Activated CD4-positive, alpha-beta T cell treated with anti-CD3 and anti-CD28 coated beads, Interleukin-2, amount 10 ng/mL, durations not matched to agents 7 days and 5 days (primary cell): ENCODE results near the gene KLRB1. TPM values are rescaled to one million over a fixed set of nuclear protein-coding genes. Genes with fewer than 3 reads are reported as not detected.
"Not testable (repeated sequence)": the region's sequence is repeated elsewhere in the genome, so short reads cannot be mapped to it uniquely, and the experiment has no call there.

Experiments used
- CTCF ChIA-PET: fragments of 350-600 bp; sonication (Branson Sonifier 250); formaldehyde crosslinking; loops from one replicate; lab custom pipeline; 2021; ENCODE audit warnings: antibody characterized with exemption; lab: Charles Lee
- POLR2A ChIA-PET: fragments of 350-600 bp; sonication (Branson Sonifier 250); formaldehyde crosslinking; loops from one replicate; lab custom pipeline; 2021; ENCODE audit warnings: antibody characterized with exemption; lab: Charles Lee
- DNase-seq: peaks from one replicate; pipeline ENCODE4 v3.0.0-alpha.2; 2020
- H3K27ac Mint-ChIP-seq: one replicate; pipeline ENCODE4 v1.8.0; 2021; ENCODE audit warnings: mild to moderate bottlenecking, moderate library complexity, mixed read lengths
- H3K27me3 Mint-ChIP-seq: one replicate; pipeline ENCODE4 v1.8.0; 2021; ENCODE audit warnings: mixed read lengths
- H3K36me3 Mint-ChIP-seq: one replicate; pipeline ENCODE4 v1.8.0; 2021; ENCODE audit warnings: low read depth, mixed read lengths
- H3K4me1 Mint-ChIP-seq: one replicate; pipeline ENCODE4 v1.8.0; 2021; ENCODE audit warnings: mixed read lengths
- H3K4me3 Mint-ChIP-seq: one replicate; pipeline ENCODE4 v1.8.0; 2021; ENCODE audit warnings: mild to moderate bottlenecking, moderate library complexity, mixed read lengths
- H3K9me3 Mint-ChIP-seq: one replicate; pipeline ENCODE4 v1.8.0; 2021; ENCODE audit warnings: mixed read lengths
- total RNA-seq, 2 experiments: library from RNA; stranded (reverse); gene quantifications; one replicate each; pipeline ENCODE4 v1.2.3, GENCODE V29; 2021

Gene KLRB1
- total RNA-seq, 2 experiments from 2014 or later, result 3.1 to 3.8 TPM

GRCh38 chr12:9567151-9567550 is 40.6 kb downstream of the KLRB1 start:
- H3K9me3 Mint-ChIP-seq, H3K27me3 Mint-ChIP-seq, POLR2A ChIA-PET, CTCF ChIA-PET, H3K4me3 Mint-ChIP-seq, H3K4me1 Mint-ChIP-seq, H3K27ac Mint-ChIP-seq, DNase-seq, H3K36me3 Mint-ChIP-seq: not testable (repeated sequence)

- H3K27me3 Mint-ChIP-seq, H3K4me1 Mint-ChIP-seq, H3K36me3 Mint-ChIP-seq, POLR2A ChIA-PET, H3K9me3 Mint-ChIP-seq, H3K4me3 Mint-ChIP-seq, H3K27ac Mint-ChIP-seq, CTCF ChIA-PET, DNase-seq: not testable (repeated sequence)
These were observed 41.6 kb downstream of the KLRB1 start for GRCh38 chr12:9566113-9566512.

- DNase-seq, CTCF ChIA-PET, H3K27me3 Mint-ChIP-seq, H3K9me3 Mint-ChIP-seq, H3K4me3 Mint-ChIP-seq, H3K36me3 Mint-ChIP-seq, H3K4me1 Mint-ChIP-seq, POLR2A ChIA-PET, H3K27ac Mint-ChIP-seq: not testable (repeated sequence)
These were observed 43.3 kb downstream of the KLRB1 start for GRCh38 chr12:9564418-9564817.

- H3K27ac Mint-ChIP-seq, DNase-seq, H3K9me3 Mint-ChIP-seq, H3K4me1 Mint-ChIP-seq, POLR2A ChIA-PET, CTCF ChIA-PET, H3K36me3 Mint-ChIP-seq, H3K4me3 Mint-ChIP-seq, H3K27me3 Mint-ChIP-seq: not testable (repeated sequence)
These were observed 44.8 kb downstream of the KLRB1 start for GRCh38 chr12:9562841-9563453.

GRCh38 chr12:9545489-9545888 is 62.2 kb downstream of the KLRB1 start:
- H3K36me3 Mint-ChIP-seq, result not testable (repeated sequence)

More at GRCh38 chr12:9545489-9545888, 62.2 kb downstream of the KLRB1 start:
- POLR2A ChIA-PET, H3K4me1 Mint-ChIP-seq, CTCF ChIA-PET, DNase-seq, H3K4me3 Mint-ChIP-seq, H3K9me3 Mint-ChIP-seq, H3K27ac Mint-ChIP-seq, H3K27me3 Mint-ChIP-seq: not testable (repeated sequence)

Other genes with a start within 250 kb of the KLRB1 start
- gene CLEC2D, start 61.8 kb upstream of the KLRB1 start, total RNA-seq, result 100 to 1,000 TPM; 296 to 299 TPM
- gene CLECL1, start 125.2 kb upstream of the KLRB1 start, total RNA-seq, result 1 to 10 TPM; 1.2 to 1.4 TPM
- gene CD69, start 153.0 kb upstream of the KLRB1 start, total RNA-seq, result 10 to 100 TPM; 71.6 to 82.4 TPM
- gene KLRF1, start 219.6 kb upstream of the KLRB1 start, total RNA-seq, result under 1 TPM; 0.19 to 0.20 TPM